HG03565 (cell line): Measurements from ENCODE around the gene MLF1.

ENCODE experiments used
- ATAC-seq: cut with Tn5 transposase; IDR thresholded peaks from one replicate; pipeline ENCODE4 v1.9.1; 2021; ENCODE audit warnings: mild to moderate bottlenecking, moderate library complexity; ENCODE audit not compliant: unreplicated experiment

Gene MLF1

DNA sequence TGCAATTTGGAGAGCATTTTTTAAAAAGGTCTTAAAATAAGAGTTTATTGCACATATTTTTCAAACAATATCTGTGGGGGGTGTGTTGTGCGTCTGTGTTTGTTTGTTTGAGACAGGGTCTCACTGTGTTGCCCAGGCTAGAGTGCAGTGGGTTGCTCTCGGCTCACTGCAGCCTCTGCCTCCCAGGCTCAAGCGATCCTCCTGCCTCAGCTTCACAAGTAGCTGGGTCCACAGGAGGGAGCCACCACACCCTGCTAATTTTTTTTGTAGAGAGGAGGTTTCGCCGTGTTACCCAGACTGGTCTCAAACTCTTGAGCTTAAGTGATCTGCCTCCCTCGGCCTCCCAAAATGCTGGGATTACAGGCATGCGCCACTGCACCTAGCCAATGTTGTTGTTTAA lies 2.7 kb downstream of the MLF1 start:
- ATAC-seq: no peak

GRCh38 chr3:158574646-158575045 lies 3.7 kb downstream of the MLF1 start:
- ATAC-seq: no peak

GRCh38 chr3:158590223-158590622 lies 19.2 kb downstream of the MLF1 start:
- no peak for ATAC-seq

DNA sequence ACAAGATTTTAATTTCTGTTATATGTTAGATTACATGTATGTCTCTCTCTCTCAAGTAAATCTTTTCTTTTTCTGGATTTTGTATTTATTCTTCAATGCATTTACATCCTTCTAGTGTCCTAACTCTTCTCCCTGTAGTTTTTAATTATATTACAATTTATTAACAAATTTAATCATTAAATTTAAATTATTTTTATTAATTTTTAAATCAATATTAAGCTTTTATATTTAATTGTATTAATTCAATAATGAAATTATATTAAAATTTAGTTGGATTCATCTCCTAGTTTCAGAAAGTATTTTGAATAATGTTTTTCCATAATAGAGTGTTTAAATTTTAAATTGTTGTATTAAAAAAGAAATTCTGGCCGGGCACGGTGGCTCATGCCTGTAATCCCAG lies 29.8 kb downstream of the MLF1 start:
- ATAC-seq: no peak

GRCh38 chr3:158602227-158602626 lies 31.2 kb downstream of the MLF1 start:
- no peak for ATAC-seq

GRCh38 chr3:158617982-158618875 lies 47.2 kb downstream of the MLF1 start:
- ATAC-seq: no peak

DNA sequence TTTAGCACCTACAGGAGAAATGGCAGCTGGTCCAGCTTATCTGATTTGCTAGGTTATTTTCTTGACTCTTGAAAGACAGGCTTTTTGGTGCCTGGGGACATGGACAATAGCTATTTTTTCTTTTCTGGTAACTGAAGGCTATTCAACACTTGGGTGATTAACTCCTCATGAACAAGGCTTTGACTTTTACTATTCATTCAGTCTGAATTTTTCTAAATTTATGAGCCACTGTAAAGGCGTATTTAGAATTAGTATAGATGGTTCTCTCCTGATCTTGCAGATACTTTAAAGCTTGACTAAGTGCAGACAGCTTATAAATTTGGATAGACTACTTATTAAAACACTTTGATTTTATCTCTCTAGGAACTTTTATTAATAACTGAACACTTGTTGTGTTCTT lies 54.9 kb downstream of the MLF1 start:
- no peak for ATAC-seq

- no peak for ATAC-seq
Measured at GRCh38 chr3:158631981-158632380, 61.0 kb downstream of the MLF1 start.

DNA sequence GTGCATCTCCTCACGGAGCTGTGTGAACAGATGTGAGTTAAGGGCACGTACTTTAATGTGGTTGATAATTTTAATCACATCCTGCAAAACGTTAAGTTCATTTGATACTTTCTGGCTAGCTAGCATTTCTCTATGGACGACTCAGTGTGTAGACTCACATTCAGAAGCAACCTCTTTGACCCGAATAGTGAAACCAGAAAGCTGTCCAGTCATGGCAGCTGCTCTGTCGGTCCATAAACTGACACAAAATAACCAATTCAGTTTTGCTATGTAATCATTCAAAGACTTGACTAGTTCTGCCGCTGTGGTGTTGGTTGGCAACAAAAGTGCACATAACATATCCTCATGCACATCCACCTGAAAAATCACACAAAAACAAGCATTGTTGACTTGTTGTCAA lies 69.7 kb downstream of the MLF1 start:
- no peak for ATAC-seq

- no peak for ATAC-seq
Measured at GRCh38 chr3:158642005-158642404, 71.0 kb downstream of the MLF1 start.

GRCh38 chr3:158642474-158643210 lies 71.6 kb downstream of the MLF1 start:
- no peak for ATAC-seq

- ATAC-seq: peak; percentile 98
Measured at GRCh38 chr3:158644345-158644908, 73.4 kb downstream of the MLF1 start, which contains the start of gene GFM1. GFM1 (plus strand) TSS chr3:158644527; CDS start chr3:158644635, 108 bp downstream.

- no peak for ATAC-seq
Measured at GRCh38 chr3:158649791-158650190, 78.8 kb downstream of the MLF1 start.

DNA sequence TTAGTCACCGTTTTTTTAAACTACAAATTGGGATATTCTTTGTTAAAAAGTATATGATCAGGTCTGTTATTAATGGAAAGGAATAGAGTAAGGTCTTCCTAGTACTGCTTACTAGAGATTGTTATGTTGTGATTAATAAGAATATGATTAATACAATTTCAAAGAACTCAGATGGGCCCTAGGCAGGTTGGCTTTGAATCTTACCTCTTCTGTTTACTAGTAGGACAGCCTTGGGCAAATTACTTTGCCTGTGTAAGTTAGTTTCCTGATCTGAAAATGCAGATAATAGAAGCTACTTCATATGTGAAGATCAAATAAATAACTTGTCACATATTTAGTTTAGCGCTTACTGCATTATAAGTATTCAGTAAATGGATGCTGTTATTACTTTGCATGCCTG lies 80.2 kb downstream of the MLF1 start:
- no peak for ATAC-seq

DNA sequence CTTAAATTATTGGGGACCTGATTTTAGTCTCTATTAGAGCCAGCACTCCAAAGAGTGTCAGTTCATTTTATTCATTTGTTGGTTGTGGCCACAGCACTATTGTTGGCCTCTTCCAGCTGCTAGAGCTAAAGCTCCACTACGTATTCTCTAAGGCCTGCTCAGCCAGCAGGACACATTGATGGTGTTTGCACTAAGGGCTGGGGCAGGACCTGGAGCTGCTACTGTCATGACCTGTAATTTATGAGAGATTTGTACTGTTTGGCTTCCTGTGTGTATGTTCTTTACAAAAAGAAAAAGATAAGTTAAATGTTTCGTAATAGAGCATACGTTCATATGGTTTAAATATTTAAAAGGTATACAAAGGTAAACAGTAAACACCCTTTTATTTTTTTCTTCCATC lies 81.5 kb downstream of the MLF1 start:
- no peak for ATAC-seq
